IMR-90 (cell line): Measurements from ENCODE around the gene MED4. TPM values are rescaled to one million over a fixed set of nuclear protein-coding genes. Genes with fewer than 3 reads are reported as not detected.

Source experiments
- ATAC-seq: fragments of 200-7000 bp; cut with Tn5 transposase; 2 replicates; pipeline ENCODE4 v1.9.1; 2020; ENCODE audit warnings: low read depth, mild to moderate bottlenecking, moderate library complexity
- Bru-seq: library from RNA; stranded (reverse); fragments of 400-500 nt; gene quantifications from one replicate; lab custom pipeline; 2021; lab: Mats Ljungman, UMichigan
- BruChase-seq, 2 experiments: library from RNA; stranded (reverse); fragments of 400-500 nt; gene quantifications; one replicate each; lab custom pipeline; 2021; lab: Mats Ljungman, UMichigan
- BruUV-seq: library from RNA; stranded (reverse); fragments of 400-500 nt; replicated peaks from 2 replicates; lab custom pipeline; 2021; lab: Mats Ljungman, UMichigan
- CTCF ChIA-PET: fragments of 300-600 bp; formaldehyde crosslinking; extraction: SDS; loops from one replicate; lab custom pipeline; 2021; ENCODE audit warnings: antibody characterized with exemption; lab: Yijun Ruan, JAX
- POLR2A ChIA-PET: fragments of 300-600 bp; sonication (Branson Sonifier 250); formaldehyde crosslinking; loops from one replicate; lab custom pipeline; 2022; ENCODE audit warnings: antibody characterized with exemption; ENCODE audit not compliant: unreplicated experiment; lab: Charles Lee
- DNase-seq: peaks from one replicate; pipeline ENCODE4 v3.0.0; 2013
- H2AFZ ChIP-seq: replicated peaks from 2 replicates; pipeline ENCODE3; 2013; ENCODE audit warnings: low read length, mild to moderate bottlenecking; ENCODE audit not compliant: poor library complexity
- H2AK5ac ChIP-seq: 2 replicates; pipeline ENCODE4 v1.6.1; 2013; ENCODE audit warnings: low read depth, low read length, inconsistent platforms
- H2AK9ac ChIP-seq: replicated peaks from 2 replicates; pipeline ENCODE3; 2013; ENCODE audit warnings: mild to moderate bottlenecking, low read depth, low read length, moderate library complexity; ENCODE audit not compliant: poor library complexity
- H2BK120ac ChIP-seq: 2 replicates; pipeline ENCODE4 v1.6.1; 2013; ENCODE audit warnings: low read depth, low read length, inconsistent platforms
- H2BK15ac ChIP-seq: 3 replicates; pipeline ENCODE4 v1.6.1; 2013; ENCODE audit warnings: low read depth, low read length, inconsistent platforms
- H2BK20ac ChIP-seq: 2 replicates; pipeline ENCODE4 v1.6.1; 2013; ENCODE audit warnings: low read depth, mild to moderate bottlenecking, inconsistent platforms, low read length, moderate library complexity
- H2BK5ac ChIP-seq: 2 replicates; pipeline ENCODE4 v1.6.1; 2013; ENCODE audit warnings: mild to moderate bottlenecking, low read depth, low read length, inconsistent platforms; ENCODE audit not compliant: poor library complexity, severe bottlenecking
- H3K14ac ChIP-seq: replicated peaks from 2 replicates; pipeline ENCODE4 v1.6.1; 2013; ENCODE audit warnings: low read depth, low read length, inconsistent platforms
- H3K18ac ChIP-seq: 2 replicates; pipeline ENCODE4 v1.6.1; 2013; ENCODE audit warnings: low read depth, low read length, control low read depth
- H3K23ac ChIP-seq: 2 replicates; pipeline ENCODE4 v1.6.1; 2013; ENCODE audit warnings: low read depth, low read length, inconsistent platforms
- H3K27ac ChIP-seq: 2 replicates; pipeline ENCODE4 v1.5.1; 2013; ENCODE audit warnings: mild to moderate bottlenecking, control low read depth, low read length; ENCODE audit not compliant: insufficient read depth
- H3K27me3 ChIP-seq: 2 replicates; pipeline ENCODE4 v1.6.1; 2013; ENCODE audit warnings: low read length; ENCODE audit not compliant: control insufficient read depth, insufficient read depth
- H3K36me3 ChIP-seq: 2 replicates; pipeline ENCODE4 v1.6.1; 2013; ENCODE audit warnings: low read length, mixed read lengths; ENCODE audit not compliant: control insufficient read depth, insufficient read depth
- H3K4ac ChIP-seq: 2 replicates; pipeline ENCODE4 v1.6.1; 2013; ENCODE audit warnings: low read depth, low read length, inconsistent platforms
- H3K4me1 ChIP-seq: 2 replicates; pipeline ENCODE4 v1.6.1; 2013; ENCODE audit warnings: low read length, mixed read lengths; ENCODE audit not compliant: control insufficient read depth, insufficient read depth
- H3K4me2 ChIP-seq: 2 replicates; pipeline ENCODE4 v1.6.1; 2013; ENCODE audit warnings: low read depth, mild to moderate bottlenecking, control low read depth, low read length, moderate library complexity
- H3K4me3 ChIP-seq: 2 replicates; pipeline ENCODE4 v1.5.1; 2013; ENCODE audit warnings: low read depth, mild to moderate bottlenecking, control low read depth, low read length, moderate library complexity; ENCODE audit not compliant: insufficient read depth
- H3K56ac ChIP-seq: 2 replicates; pipeline ENCODE4 v1.6.1; 2013; ENCODE audit warnings: low read length, inconsistent platforms; ENCODE audit not compliant: insufficient read depth; ENCODE audit errors: extremely low read depth
- H3K79me1 ChIP-seq, 2 experiments: 2 replicates each; pipeline ENCODE4 v1.6.1; 2013; ENCODE audit warnings: low read length in 2 of 2, inconsistent platforms in 1 of 2, low read depth in 1 of 2
- H3K9ac ChIP-seq: 2 replicates; pipeline ENCODE4 v1.6.1; 2013; ENCODE audit warnings: low read depth, low read length, control low read depth
- H3K9me1 ChIP-seq: 2 replicates; pipeline ENCODE4 v1.6.1; 2013; ENCODE audit warnings: low read length, inconsistent platforms; ENCODE audit not compliant: insufficient read depth
- H3K9me3 ChIP-seq: 2 replicates; pipeline ENCODE4 v1.6.1; 2013; ENCODE audit warnings: low read length; ENCODE audit not compliant: control insufficient read depth, insufficient read depth
- H4K20me1 ChIP-seq: 2 replicates; pipeline ENCODE4 v1.6.1; 2013; ENCODE audit warnings: low read length, inconsistent platforms; ENCODE audit not compliant: insufficient read depth
- H4K5ac ChIP-seq: 2 replicates; pipeline ENCODE4 v1.6.1; 2013; ENCODE audit warnings: mild to moderate bottlenecking, low read depth, low read length, control low read depth
- H4K8ac ChIP-seq, 2 experiments: 2 replicates each; pipeline ENCODE4 v1.6.1; 2013; ENCODE audit warnings: low read depth in 2 of 2, low read length in 2 of 2, control low read depth in 1 of 2, inconsistent platforms in 1 of 2
- H4K91ac ChIP-seq: 2 replicates; pipeline ENCODE4 v1.6.1; 2013; ENCODE audit warnings: low read depth, low read length, inconsistent platforms; ENCODE audit not compliant: insufficient read depth
- BHLHE40 ChIP-seq: fragments of 150-350 bp; IDR thresholded peaks from 2 replicates; pipeline ENCODE4 v1.6.1; 2016; ENCODE audit warnings: mild to moderate bottlenecking, low read depth, low read length
- CTCF ChIP-seq: conservative IDR thresholded peaks from 2 replicates; pipeline ENCODE4 v1.5.1; 2012; ENCODE audit warnings: mild to moderate bottlenecking, low read depth, low read length, improper control_type of control experiment
- MAZ ChIP-seq: IDR thresholded peaks from 2 replicates; pipeline ENCODE4 v1.6.1; 2012; ENCODE audit warnings: low read depth, mild to moderate bottlenecking, low read length, improper control_type of control experiment, moderate library complexity, borderline replicate concordance
- NFE2L2 ChIP-seq: fragments of 150-350 bp; IDR thresholded peaks from 2 replicates; pipeline ENCODE4 v1.6.1; 2016; ENCODE audit warnings: low read depth, mild to moderate bottlenecking, low read length
- POLR2A ChIP-seq: IDR thresholded peaks from 2 replicates; pipeline ENCODE4 v1.6.1; 2012; ENCODE audit warnings: mild to moderate bottlenecking, low read depth, low read length
- RAD21 ChIP-seq: IDR thresholded peaks from 2 replicates; pipeline ENCODE4 v1.6.1; 2012; ENCODE audit warnings: low read length, improper control_type of control experiment
- SMC3 ChIP-seq: fragments of 150-350 bp; IDR thresholded peaks from 2 replicates; pipeline ENCODE4 v1.6.1; 2016; ENCODE audit warnings: low read depth, mild to moderate bottlenecking, antibody characterized with exemption, low read length, moderate library complexity
- USF2 ChIP-seq: fragments of 150-350 bp; IDR thresholded peaks from 2 replicates; pipeline ENCODE4 v1.6.1; 2017; ENCODE audit warnings: mild to moderate bottlenecking, antibody characterized with exemption, low read length, low read depth
- WGBS, 2 experiments: methylation state at CpG; one replicate each; pipeline versions ENCODE4 v1.1.5 to v1.1.7; 2013; ENCODE audit warnings: missing lambda C conversion rate in 2 of 2; ENCODE audit not compliant: insufficient read length in 1 of 2; ENCODE audit errors: extremely low coverage in 2 of 2; 5-methylcytosine and 5-hydroxymethylcytosine counted together
- dilution Hi-C: fragments of 300-500 bp; cut with HindIII; formaldehyde crosslinking; loops from one replicate; pipeline ENCODE4 v1.14.3; 2018; ENCODE audit warnings: low sequenced_read_pairs; ENCODE audit not compliant: unreplicated experiment
- in situ Hi-C: fragments of 300-500 bp; cut with MboI; formaldehyde crosslinking; loops from 3 replicates; pipeline ENCODE4 v1.14.3; 2019; ENCODE audit warnings: low sequenced_read_pairs, inconsistent platforms, mixed read lengths
- intact Hi-C: fragments of 100-400 bp; cut with micrococcal nuclease; formaldehyde crosslinking; loops from 2 replicates; pipeline ENCODE4 v1.10.0; 2022
- long read RNA-seq: library from polyadenylated mRNA; unstranded; transcript quantifications from one replicate; pipeline ENCODE4 v2.0.0, GENCODE V29; 2021; ENCODE audit not compliant: unreplicated experiment
- polyA plus RNA-seq, 3 experiments: library from polyadenylated mRNA; depleted of rRNA; stranded (reverse); fragments of >200 nt; gene quantifications; 2 replicates each; pipeline ENCODE4 v1.2.3, GENCODE V29; 2012; ENCODE audit warnings: low replicate concordance in 1 of 3
- total RNA-seq: library from RNA; depleted of rRNA; stranded (reverse); fragments of >200 nt; gene quantifications from 2 replicates; pipeline ENCODE4 v1.2.3, GENCODE V29; 2012; rRNA removed

Gene MED4
- total RNA-seq (25.3 and 28.3 TPM in 2 replicates), polyA plus RNA-seq (2012; rRNA removed) (38.5 and 40.5 TPM in 2 replicates), Bru-seq, nascent RNA (percentile 89 among the genes with signal in this experiment), BruChase-seq, experiment 1, labeled RNA remaining after a 6-hour chase (percentile 84 among the genes with signal in this experiment), BruChase-seq, experiment 2, labeled RNA remaining after a 2-hour chase (percentile 86 among the genes with signal in this experiment)
- polyA plus RNA-seq (2012; cell fraction: cytosol; rRNA removed) = 13.2 and 16.4 TPM in 2 replicates
- polyA plus RNA-seq (2012; cell fraction: nucleus; rRNA removed; ENCODE audit: low replicate concordance) = 2.4 and 21.2 TPM in 2 replicates
- long read RNA-seq, transcript MED4-202 (7 exons, 931 nt) = minor isoform, 8 of 68 reads
- long read RNA-seq, transcript MED4-201 (7 exons, 2,022 nt) = major isoform, 44 of 68 reads
- long read RNA-seq, partial matches to known transcripts = 7 of 68 reads
- long read RNA-seq, other reads (novel, unspliced or antisense) = 9 of 68 reads

- ChIA-PET POLR2A (interaction anchor here (0.6 kb wide), 1 partner anchor 75 kb away, joined by 10 read pairs; no protein-coding TSS in a partner anchor), CTCF (interaction anchor here (0.5 to 1.4 kb wide), 10 partner anchors 9 to 486 kb away, joined by 3 to 6 read pairs (median 4); no protein-coding TSS in a partner anchor)
- H3K9ac ChIP-seq = peak within 1 kb of the TSS; percentile 76
- peak within 1 kb of the TSS; percentile 77 for H3K56ac ChIP-seq
- peaks cover 2% of the 10 kb centered on the region; the same call in 1 of the 2 replicates for H3K4me1 ChIP-seq
- intact Hi-C loops = loop anchor here (1.0 to 10.0 kb wide), 2 partner anchors 208 to 300 kb away; partner anchors contain the start of gene RB1
- peak within 1 kb of the TSS; percentile 94 for H2AK9ac ChIP-seq
- H4K91ac ChIP-seq = peak within 1 kb of the TSS; percentile 56
- H3K27me3 ChIP-seq = no peaks in the 10 kb centered on the region
- H4K8ac ChIP-seq = peak within 1 kb of the TSS; percentile 46 to 91
- DNase-seq = peak; percentile 91
- H3K4ac ChIP-seq = peak within 1 kb of the TSS; percentile 73
- H3K4me2 ChIP-seq = peak within 1 kb of the TSS; percentile 98
- H4K20me1 ChIP-seq = peaks cover 21% of the 10 kb centered on the region; the same call in 1 of the 2 replicates
- peak within 1 kb of the TSS; percentile 98 for H2AFZ ChIP-seq
- H2BK120ac ChIP-seq = no peak within 1 kb of the TSS
- H2AK5ac ChIP-seq = peak within 1 kb of the TSS; percentile 68; the same call in 1 of the 2 replicates
- peaks cover 3% of the 10 kb centered on the region; the same call in 1 of the 2 replicates for H3K9me1 ChIP-seq
- ATAC-seq = peak; percentile 99
- H3K36me3 ChIP-seq = no peaks in the 10 kb centered on the region
- no peak within 1 kb of the TSS for H2BK15ac ChIP-seq
- no peak within 1 kb of the TSS for H3K18ac ChIP-seq
- peak within 1 kb of the TSS; percentile 75 for H3K14ac ChIP-seq
- dilution Hi-C loops = no loop called here
- no TSS peak for BruUV-seq
- peak within 1 kb of the TSS; percentile 44; the same call in 1 of the 2 replicates for H4K5ac ChIP-seq
- no peaks in the 10 kb centered on the region for H3K9me3 ChIP-seq
- peak within 1 kb of the TSS; percentile 47 for H2BK5ac ChIP-seq
- peak within 1 kb of the TSS; percentile 72 for H3K27ac ChIP-seq
- peak within 1 kb of the TSS; percentile 73 for H3K4me3 ChIP-seq
- in situ Hi-C loops = no loop called here
- peak within 1 kb of the TSS; percentile 87 for H3K23ac ChIP-seq
- 17% methylated on average over 24 of the region's 54 CpGs; no CpG with 5 or more reads in 1 of the 2 experiments for WGBS, 2 experiments
- no peak within 1 kb of the TSS for H2BK20ac ChIP-seq
- peaks cover 3 to 29% of the 10 kb centered on the region in 2 experiments; a peak in 3 of 4 replicates for H3K79me1 ChIP-seq
- TF ChIP-seq POLR2A = peak; percentile 94
- peak; percentile 52 for TF ChIP-seq RAD21
- peak; percentile 100 for TF ChIP-seq CTCF
- TF ChIP-seq BHLHE40 = peak; percentile 36; the same call in 1 of the 2 replicates
- TF ChIP-seq NFE2L2 = no peak; the same call in 1 of the 2 replicates
- peak; percentile 59 for TF ChIP-seq SMC3
- TF ChIP-seq MAZ = peak; percentile 20; the same call in 1 of the 2 replicates
- no peak for TF ChIP-seq USF2
Measured at GRCh38 chr13:48094781-48095502, at the start of gene MED4. Gene MED4 (minus strand): TSS chr13:48095104. CDS start chr13:48095078, 26 bp downstream.
